PFSK-1 (cell line): ENCODE results near the gene FRMD4A.

Experiments
- FOXP2 ChIP-seq: optimal IDR thresholded peaks from 2 replicates; pipeline ENCODE3; 2011; ENCODE audit warnings: borderline replicate concordance, control low read depth, inconsistent platforms; ENCODE audit not compliant: insufficient read depth; ENCODE audit errors: extremely low read length, extremely low read depth
- POLR2AphosphoS5 ChIP-seq: IDR thresholded peaks from 2 replicates; pipeline ENCODE4 v1.6.1; 2012; ENCODE audit warnings: low read depth, mild to moderate bottlenecking, control low read depth, low read length, moderate library complexity
- SIN3A ChIP-seq: IDR thresholded peaks from 2 replicates; pipeline ENCODE4 v1.6.1; 2012; ENCODE audit warnings: mild to moderate bottlenecking, low read length, moderate library complexity, borderline replicate concordance; ENCODE audit not compliant: insufficient read depth
- TAF1 ChIP-seq: IDR thresholded peaks from 2 replicates; pipeline ENCODE4 v1.6.1; 2012; ENCODE audit warnings: low read length, control low read depth, borderline replicate concordance; ENCODE audit not compliant: insufficient read depth
- TF ChIP-seq, protein P1 (sequence below), 2 experiments: IDR thresholded peaks; 2 replicates each; pipeline versions ENCODE4 v1.6.1 to v1.8.0; 2011 to 2012; ENCODE audit warnings: low read depth in 2 of 2, low read length in 2 of 2, control low read depth in 1 of 2, inconsistent platforms in 1 of 2, mild to moderate bottlenecking in 1 of 2, moderate library complexity in 1 of 2; ENCODE audit not compliant: insufficient read depth in 1 of 2

Gene FRMD4A

DNA sequence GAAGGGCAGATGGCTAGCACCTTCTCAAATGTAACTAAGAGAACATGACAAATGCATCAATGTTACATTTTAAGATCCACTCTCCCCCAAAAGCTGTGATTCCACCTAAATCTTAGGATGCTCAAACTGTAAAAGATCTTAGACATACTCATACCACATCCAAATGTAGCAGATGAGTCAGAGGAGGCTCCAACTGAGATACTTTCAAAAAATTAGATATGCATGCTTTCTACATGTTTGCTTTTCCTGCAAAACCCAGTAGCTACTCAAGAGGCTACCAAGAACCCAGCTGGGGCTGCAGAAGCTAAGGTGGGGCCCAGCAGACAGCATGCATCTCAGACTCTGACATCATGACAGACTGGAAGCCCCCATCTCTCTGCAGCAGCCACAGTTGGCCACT is 31.4 kb upstream of the FRMD4A start:
- no peak for TF ChIP-seq TAF1
- TF ChIP-seq POLR2AphosphoS5 = no peak
- TF ChIP-seq, protein P1, sequence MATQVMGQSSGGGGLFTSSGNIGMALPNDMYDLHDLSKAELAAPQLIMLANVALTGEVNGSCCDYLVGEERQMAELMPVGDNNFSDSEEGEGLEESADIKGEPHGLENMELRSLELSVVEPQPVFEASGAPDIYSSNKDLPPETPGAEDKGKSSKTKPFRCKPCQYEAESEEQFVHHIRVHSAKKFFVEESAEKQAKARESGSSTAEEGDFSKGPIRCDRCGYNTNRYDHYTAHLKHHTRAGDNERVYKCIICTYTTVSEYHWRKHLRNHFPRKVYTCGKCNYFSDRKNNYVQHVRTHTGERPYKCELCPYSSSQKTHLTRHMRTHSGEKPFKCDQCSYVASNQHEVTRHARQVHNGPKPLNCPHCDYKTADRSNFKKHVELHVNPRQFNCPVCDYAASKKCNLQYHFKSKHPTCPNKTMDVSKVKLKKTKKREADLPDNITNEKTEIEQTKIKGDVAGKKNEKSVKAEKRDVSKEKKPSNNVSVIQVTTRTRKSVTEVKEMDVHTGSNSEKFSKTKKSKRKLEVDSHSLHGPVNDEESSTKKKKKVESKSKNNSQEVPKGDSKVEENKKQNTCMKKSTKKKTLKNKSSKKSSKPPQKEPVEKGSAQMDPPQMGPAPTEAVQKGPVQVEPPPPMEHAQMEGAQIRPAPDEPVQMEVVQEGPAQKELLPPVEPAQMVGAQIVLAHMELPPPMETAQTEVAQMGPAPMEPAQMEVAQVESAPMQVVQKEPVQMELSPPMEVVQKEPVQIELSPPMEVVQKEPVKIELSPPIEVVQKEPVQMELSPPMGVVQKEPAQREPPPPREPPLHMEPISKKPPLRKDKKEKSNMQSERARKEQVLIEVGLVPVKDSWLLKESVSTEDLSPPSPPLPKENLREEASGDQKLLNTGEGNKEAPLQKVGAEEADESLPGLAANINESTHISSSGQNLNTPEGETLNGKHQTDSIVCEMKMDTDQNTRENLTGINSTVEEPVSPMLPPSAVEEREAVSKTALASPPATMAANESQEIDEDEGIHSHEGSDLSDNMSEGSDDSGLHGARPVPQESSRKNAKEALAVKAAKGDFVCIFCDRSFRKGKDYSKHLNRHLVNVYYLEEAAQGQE (IDR thresholded peaks at IDR 0.05; ENCODE audit: insufficient read depth in 1 of 2, low read depth in 2 of 2, low read length in 2 of 2) = no peak
- no peak for TF ChIP-seq SIN3A
- TF ChIP-seq FOXP2 = no peak

DNA sequence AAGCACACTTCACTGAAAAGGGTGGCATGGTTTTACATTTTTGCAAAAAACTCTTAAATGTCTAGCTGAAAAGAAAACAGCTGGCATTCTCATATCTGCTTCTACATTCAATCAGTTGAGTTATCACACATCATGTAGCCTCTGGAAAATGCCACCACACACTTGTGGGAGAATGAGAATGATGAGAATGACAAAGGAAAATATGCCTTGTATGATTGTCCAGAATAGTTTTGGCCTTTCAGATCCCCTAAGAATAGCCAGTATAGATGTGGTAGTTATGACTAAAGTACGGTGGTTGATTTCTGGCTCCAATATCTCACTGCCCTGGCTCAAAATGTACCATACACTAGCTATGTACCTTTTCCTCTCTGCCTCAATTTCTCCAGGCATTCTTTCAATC is 30.2 kb upstream of the FRMD4A start:
- TF ChIP-seq SIN3A (no peak), FOXP2 (no peak), TAF1 (no peak), POLR2AphosphoS5 (no peak)
- TF ChIP-seq, protein P1 (IDR thresholded peaks at IDR 0.05; ENCODE audit: insufficient read depth in 1 of 2, low read depth in 2 of 2, low read length in 2 of 2) = no peak

DNA sequence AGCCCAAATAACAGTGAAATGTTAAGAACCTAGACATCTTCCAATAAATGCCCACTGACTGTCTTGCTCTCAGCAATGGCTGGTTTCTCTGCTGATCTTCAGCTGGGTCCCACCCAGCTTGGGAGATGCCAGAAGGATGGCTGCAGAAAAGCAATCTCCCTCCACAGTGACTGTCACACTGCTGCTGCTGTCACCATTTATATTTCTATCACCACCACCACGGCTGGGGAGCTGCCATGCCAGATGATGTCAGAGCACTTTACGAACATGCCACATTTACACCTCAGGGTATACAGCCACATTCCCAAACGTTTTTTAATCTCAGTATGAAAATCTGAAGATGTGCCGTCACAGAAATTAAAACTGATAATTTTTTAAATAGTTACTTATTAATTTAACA is 29.8 kb upstream of the FRMD4A start:
- no peak for TF ChIP-seq POLR2AphosphoS5
- TF ChIP-seq SIN3A = no peak
- TF ChIP-seq TAF1 = no peak

DNA sequence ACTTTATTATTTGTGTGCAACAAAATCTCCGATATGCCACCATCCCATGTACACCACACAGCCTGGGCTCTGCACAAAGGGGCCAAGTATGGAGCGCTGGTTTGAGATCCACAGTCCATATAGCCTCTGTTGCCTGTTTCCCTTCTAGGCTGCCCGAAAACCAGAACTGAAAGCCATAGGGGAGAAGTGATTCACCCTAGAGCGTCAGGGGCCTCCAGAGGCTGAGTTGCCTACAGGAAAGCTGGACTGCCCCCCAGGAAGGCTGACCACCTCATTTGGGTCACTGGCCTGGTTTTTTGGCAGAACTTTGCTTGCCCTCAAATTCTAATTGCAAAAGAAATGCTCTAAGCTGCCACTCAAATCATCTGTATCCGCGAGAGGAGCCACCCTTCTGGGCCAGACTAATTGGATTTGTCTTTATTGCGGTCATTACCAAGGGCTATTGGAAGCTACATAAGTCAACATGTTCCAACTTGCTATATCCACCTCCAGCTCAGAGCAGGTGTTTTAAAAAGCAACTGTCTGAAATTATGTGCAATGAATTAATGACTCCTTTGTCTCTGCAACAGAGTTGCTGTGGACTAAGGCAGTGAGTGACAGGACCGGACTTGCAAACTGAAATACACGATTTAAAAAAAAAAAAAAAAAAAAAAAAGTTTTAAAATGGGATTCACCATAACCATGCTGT is 28.3 kb upstream of the FRMD4A start:
- TF ChIP-seq, protein P1 (IDR thresholded peaks at IDR 0.05; ENCODE audit: insufficient read depth in 1 of 2, low read depth in 2 of 2, low read length in 2 of 2) = no peak
- TF ChIP-seq SIN3A (no peak), FOXP2 (no peak), TAF1 (no peak), POLR2AphosphoS5 (no peak)

DNA sequence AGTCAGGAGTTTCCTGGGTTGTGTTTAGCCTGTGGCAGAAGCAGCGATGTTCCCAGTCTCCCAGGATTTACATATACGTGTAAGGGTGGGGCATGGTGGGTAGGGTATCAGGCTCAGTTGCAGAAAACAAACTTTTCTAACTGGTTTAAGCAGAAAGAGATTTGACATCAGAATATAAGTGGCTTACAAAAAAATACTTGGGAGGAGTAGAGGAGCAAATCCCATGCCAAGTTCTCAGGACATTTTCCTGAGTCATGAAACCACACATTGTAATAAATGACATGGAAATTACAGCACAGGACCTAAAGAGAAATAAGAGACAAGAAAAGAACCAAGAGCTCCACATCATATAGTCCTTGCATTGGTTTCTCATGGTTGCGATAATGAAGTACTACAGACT is 26.2 kb upstream of the FRMD4A start:
- TF ChIP-seq POLR2AphosphoS5 (no peak), SIN3A (no peak), FOXP2 (no peak), TAF1 (no peak)
- TF ChIP-seq, protein P1 (IDR thresholded peaks at IDR 0.05; ENCODE audit: insufficient read depth in 1 of 2, low read depth in 2 of 2, low read length in 2 of 2) = no peak
